ENCODE measurements around the gene LRRTM3.

The LRRTM3 gene

GRCh38 chr10:67036808-67037207 is 111.0 kb downstream of the LRRTM3 start:
- DNase-seq = no peak

DNA sequence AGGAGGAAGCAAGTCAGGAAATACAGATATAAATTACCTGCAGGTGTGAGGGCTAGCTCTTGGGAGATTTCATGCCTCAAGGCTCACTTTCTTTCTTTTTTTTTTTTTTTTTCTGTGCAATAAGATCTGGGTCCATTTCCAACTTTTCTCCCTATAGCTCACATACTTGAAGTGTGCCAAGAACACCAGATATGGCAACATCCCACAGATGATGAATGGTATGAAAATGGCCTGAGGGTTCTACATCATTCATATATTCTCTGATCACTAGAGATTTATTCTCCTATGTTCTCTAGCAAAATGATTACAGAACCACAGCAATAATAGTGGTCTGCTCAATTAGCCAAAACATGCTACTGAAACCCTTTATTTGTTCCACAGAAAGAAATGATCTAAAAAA is 117.2 kb downstream of the LRRTM3 start:
- DNase-seq = no peak

DNA sequence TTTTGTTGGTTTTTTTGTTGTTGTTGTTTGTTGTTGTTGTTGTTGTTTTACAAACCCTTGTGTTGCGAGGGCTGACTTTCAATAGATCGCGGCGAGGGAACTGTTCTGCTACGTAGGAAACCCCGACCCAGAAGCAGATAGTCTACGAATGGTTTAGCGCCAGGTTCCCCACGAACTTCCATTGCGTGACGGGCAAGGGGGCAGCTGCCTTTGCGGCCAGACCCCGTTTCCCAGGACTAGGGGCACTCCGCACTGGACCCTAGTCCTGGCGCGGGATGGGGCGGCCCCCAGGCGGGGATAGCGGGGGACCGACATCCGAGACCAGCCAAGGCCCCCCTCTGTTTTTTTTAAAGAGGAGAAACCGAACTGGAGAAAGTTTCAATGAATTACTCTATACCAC is 119.6 kb downstream of the LRRTM3 start:
- no peak for DNase-seq

GRCh38 chr10:67046507-67046906 is 120.7 kb downstream of the LRRTM3 start:
- no peak for DNase-seq

DNA sequence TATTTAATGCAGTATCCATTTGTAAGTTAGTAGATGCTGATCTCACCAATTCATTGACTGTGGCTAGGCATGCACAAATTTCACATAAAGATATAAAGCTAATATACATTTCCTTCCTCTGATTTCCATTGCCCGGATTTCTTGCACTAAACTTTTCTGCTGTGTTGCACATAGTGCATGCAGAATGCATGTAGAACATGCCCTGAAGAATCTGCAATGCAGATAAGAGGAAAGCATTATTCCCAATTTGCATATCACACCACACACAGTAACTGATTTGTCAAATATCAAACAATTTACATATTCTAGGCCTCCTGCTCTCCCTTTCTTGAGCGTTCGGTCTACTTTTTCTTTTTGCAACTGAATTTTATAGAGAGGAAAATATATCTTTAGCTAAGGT is 124.2 kb downstream of the LRRTM3 start:
- no peak for DNase-seq

DNA sequence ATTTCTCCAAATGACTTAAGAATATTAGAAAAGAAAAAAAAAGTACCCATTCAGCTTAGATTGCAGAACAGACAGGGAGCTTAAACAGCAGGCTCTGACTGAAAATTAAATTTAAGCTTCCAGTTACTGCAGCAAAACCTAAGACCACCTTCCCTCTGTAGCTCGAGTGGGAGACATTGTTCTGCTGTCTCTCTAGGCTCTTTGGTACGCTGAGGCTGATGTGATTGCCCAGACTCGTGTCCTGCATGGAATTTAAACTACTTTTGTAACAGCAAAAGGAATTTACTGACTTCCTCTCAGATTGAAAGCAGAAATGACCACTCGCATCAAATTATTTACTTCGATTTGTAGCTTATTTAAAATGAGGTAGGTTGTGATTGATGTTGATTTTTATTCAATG is 124.6 kb downstream of the LRRTM3 start:
- DNase-seq = no peak

- no peak for DNase-seq
Measured at GRCh38 chr10:67072654-67073053, 146.8 kb downstream of the LRRTM3 start.

GRCh38 chr10:67075491-67075971 is 149.7 kb downstream of the LRRTM3 start:
- no peak for DNase-seq

- DNase-seq = no peak
Measured at GRCh38 chr10:67076144-67076543, 150.3 kb downstream of the LRRTM3 start.

- no peak for DNase-seq
Measured at GRCh38 chr10:67077376-67077775, 151.5 kb downstream of the LRRTM3 start.

DNA sequence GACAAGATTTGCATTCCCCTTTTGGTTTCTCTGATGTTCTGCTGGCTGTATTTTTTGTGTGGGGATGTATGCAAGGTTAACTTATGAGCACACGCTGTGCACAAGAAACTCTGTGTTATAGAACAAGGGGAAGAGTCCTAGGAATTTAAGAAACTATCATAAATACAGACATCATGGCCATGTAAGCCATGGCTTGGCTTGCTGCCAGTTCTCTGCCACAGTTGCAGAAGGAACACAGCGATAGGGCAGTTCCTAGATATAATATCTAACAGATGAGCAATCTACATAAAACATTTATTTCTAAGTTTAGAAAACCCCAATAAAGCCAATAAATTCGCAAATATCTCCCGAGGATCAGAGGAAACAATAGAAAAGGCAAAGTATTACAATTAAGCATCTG is 153.3 kb downstream of the LRRTM3 start:
- DNase-seq = no peak

- no peak for DNase-seq
Measured at GRCh38 chr10:67086327-67087134, 160.7 kb downstream of the LRRTM3 start.

- DNase-seq = no peak
Measured at GRCh38 chr10:67087135-67087425, 161.2 kb downstream of the LRRTM3 start.

- DNase-seq = no peak
Measured at GRCh38 chr10:67088036-67088435, 162.2 kb downstream of the LRRTM3 start.

GRCh38 chr10:67095531-67095930 is 169.7 kb downstream of the LRRTM3 start:
- DNase-seq = no peak

DNA sequence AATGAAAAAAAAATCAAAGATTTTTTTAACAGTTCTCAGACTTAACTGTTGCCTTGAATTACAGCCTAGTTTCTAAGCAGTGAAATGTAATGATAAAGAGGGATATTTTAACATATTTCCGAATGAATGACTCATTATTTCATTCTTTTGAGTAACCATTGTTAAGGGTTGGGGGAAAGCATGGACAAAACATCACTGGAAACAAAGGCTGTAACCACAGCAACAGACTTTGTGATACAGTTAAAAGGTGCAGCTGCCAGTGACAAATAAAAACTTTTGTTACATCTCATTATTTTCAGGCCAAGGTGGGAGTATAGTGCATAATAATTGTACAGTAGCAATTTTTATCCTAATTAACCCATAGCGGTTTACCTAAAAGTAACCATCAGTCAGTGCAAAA is 172.6 kb downstream of the LRRTM3 start:
- no peak for DNase-seq

GRCh38 chr10:67100951-67101350 is 175.1 kb downstream of the LRRTM3 start:
- DNase-seq = no peak

DNA sequence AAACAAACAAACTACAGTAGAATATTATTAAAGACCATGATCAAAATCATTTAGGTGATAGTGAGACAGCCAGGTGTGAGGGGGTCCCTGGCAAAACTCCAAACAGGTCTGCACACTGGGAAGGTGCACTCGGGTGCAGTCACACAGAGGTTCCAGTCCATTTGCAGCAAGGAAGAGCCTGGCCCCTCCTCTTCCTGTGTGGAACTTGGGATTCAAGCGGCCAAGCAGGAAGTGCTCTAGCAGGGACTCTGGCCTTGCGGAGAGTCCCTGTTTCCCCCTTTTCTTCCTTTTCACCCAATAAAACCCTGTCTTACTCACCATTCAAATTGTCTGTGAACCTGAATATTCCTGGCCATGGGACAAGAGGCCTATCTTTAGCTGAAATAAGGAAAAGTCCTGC is 181.8 kb downstream of the LRRTM3 start:
- no peak for DNase-seq

DNA sequence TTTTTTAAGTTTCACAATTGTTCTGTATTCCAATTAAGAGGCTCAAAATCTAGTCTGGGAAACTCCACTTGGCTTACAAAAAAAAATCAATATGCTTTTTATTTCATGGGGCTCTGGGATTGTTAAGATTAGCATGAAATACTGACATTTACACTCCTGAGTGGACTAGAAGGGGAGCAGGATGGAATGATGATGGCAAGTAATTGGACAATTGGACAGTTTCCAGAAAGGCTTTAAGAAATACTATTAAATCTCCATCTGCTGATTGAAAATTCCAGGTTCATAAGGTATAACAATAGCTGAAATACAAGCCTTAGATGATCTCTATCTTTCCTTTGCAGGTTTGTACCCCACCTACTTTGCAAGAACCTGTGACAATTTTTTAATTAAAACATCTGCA is 184.4 kb downstream of the LRRTM3 start:
- DNase-seq = no peak

DNA sequence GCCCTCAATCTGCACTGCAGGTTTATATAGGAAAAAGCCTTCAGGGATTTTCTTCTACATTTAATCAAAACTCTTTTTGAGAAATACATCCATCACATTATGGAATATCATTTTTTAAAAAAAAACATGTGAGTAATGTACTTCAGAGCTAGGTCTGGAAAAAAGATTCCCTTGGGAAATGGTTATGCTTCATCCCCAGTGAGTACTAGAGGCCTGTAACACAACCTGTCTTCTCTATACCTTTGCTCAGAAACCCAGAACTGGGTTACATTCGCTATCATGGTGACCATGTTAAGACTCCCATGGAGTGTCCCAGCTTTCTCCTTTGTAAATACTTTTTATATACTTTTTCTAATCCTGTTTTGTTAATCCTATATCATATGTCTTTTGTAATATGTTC is 186.9 kb downstream of the LRRTM3 start:
- no peak for DNase-seq

- no peak for DNase-seq
Measured at GRCh38 chr10:67114945-67115344, 189.1 kb downstream of the LRRTM3 start.

DNA sequence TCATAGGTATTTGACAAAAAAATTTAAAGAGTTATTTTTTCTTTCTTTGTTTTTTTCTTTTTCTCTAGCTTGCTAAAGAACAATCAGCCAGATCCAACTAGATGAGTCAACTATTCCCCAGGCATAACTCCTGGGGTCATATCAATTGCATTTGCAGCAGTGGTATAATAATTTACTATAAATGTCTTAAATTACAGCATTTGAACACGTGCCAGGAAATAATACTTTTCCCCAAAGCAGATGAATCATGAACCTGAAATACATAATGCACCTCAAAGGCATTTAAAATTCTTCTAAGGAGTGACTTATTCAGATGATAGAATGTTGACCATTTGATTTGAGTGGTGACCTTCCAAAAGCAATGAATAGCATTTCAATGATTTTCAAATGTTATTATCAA is 190.1 kb downstream of the LRRTM3 start:
- no peak for DNase-seq

- DNase-seq = no peak
Measured at GRCh38 chr10:67119651-67120050, 193.8 kb downstream of the LRRTM3 start.

DNA sequence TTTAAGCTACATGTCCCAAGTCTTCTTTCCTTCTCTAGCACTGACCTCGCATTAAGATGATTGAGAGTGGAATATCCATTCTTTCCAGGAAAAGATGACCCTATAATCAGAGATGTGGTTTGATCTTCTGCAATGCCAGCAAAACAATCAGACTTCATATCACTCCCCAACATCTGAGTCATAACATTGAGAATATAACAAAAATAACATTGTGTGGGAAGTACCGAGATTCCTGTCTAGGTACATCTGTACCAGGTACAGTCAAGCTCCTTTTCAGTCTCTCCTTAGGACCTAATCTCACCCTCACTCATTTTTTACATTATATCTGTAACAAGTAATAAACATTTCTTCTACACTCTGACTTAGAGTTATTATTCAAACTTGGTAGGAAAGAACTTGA is 201.6 kb downstream of the LRRTM3 start:
- no peak for DNase-seq

GRCh38 chr10:67140641-67141040 is 214.8 kb downstream of the LRRTM3 start:
- no peak for DNase-seq

Measured in stimulated activated CD4-positive, alpha-beta T cell treated with anti-CD3 and anti-CD28 coated beads, Interleukin-4, amount 100 ng/mL, for 4 hours (primary cell).